NCI-H345 treated with DMSO at 0.1 percent for 48 hours (cell line): ENCODE measurements around the gene ATXN10.
A peak's percentile ranks its signal among the peaks of the same experiment; 100 is the strongest.
"Not testable (repeated sequence)": the region's sequence is repeated elsewhere in the genome, so short reads cannot be mapped to it uniquely, and the experiment has no call there.

Experiments
- DNase-seq: peaks from one replicate; lab custom pipeline; 2025; ENCODE audit not compliant: unreplicated experiment; lab: John Stamatoyannopoulos, UW

ATXN10 gene

GRCh38 chr22:45671783-45672563, at the start of gene ATXN10:
TSS of gene ATXN10 (plus strand) at chr22:45671834. CDS start at chr22:45672064, 230 bp downstream.
- peak; percentile 60 for DNase-seq

DNA sequence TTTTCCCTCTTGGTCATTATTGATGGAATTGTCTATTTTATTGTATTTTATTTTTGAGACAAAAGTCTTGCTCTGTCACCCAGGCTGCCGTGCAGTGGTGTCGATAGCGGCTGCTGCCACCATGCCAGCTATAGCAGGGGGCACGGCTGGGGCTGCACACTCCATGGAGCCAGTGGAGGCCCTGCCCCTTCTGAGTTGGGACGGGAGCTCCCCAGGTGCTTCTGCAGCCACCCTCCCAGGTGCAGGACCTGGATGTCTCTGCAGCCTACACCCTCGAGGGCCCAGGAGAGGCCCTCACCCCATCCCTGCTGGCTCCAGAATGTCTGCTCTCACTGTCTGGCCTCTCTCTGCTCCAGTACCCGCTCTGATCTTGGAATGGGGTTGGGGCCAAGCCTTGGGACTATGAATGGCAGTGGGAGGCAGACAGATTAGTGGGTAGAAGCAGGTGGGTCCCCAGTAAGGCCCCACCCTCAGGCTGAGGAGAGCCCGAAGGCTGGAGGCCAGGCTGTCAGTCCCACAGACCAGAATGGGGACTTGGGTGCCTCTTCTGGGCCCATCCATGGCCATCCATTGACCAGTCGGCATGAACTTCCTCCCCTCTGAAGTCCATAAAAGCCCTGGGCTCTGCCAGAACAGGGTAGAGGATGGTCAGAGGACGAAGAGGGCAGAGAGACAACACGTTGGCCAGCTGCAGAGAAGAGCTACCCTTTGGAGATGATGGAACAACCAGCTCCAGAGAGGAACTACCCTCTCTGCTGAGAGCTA, 49.6 kb upstream of the ATXN10 start:
- no peak for DNase-seq

GRCh38 chr22:45623464-45624145, 48.0 kb upstream of the ATXN10 start:
- DNase-seq, result not testable (repeated sequence)

GRCh38 chr22:45626198-45626651, 45.4 kb upstream of the ATXN10 start:
- DNase-seq, result no peak

DNA sequence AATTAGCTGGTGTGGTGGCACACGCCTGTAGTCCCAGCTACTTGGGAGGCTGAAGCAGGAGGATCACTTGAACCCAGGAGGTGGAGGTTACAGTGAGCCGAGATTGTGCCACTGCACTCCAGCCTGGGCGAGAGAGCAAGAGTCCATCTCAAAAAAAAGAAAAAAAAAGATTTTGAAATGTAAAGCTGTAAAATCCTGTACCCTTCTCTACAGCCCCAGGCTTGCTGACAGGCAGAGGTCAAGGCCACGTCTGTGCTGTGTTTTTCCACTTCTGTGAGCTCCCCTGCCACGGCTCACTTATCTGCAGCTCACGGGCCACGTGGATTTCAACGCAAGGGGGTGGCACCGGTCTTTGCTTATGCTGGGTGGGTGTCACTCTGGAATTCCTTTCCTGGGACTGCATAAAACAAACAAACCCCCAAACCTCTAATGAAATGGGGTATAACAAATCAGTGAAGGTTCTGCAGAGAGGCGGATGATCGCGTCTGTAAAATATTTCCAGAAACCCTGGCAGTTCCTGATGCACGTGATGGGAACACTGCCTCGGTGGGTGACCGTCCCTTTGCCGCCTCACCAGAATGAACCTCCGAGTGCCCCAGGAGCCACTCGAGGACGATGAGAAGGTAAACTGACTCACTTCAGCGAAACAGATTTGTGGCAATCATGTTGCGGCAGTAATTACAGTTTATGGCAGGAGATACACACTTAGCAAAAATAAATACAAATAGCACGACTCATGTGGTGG, 44.0 kb upstream of the ATXN10 start:
- DNase-seq, result peak; percentile 34

- DNase-seq, result no peak
These were observed 43.1 kb upstream of the ATXN10 start for GRCh38 chr22:45628515-45628914.

DNA sequence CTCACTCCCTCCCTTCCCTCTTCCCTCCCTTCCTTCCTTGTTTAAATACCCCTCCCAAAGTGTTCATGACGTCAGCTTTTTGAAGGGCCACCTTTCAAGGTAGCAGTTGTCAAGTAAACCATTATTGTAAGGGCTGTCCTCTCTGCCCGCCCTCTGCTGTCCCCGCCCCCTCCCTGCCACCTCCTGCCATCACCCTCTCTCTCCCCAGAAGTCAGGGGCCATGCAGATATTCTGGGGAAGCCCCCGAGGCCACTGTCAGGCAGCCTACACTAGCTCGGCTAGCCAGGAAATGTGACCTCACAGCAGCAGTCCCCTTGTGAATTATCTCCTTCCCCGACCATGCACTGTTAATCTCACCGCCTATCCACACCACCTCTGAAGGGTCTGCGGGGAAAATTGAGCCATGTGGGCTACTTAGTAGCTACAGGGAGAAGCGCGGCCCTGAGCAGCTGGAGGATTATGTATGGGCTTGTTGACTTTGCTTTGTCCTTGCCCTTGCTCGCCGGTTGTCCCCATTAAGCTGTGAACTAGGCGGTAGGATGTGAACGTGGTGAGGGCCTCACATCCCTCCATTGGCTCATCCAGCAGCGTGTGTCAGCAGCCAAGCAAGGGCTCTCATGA, 42.1 kb upstream of the ATXN10 start:
- DNase-seq, result peak; percentile 3

DNA sequence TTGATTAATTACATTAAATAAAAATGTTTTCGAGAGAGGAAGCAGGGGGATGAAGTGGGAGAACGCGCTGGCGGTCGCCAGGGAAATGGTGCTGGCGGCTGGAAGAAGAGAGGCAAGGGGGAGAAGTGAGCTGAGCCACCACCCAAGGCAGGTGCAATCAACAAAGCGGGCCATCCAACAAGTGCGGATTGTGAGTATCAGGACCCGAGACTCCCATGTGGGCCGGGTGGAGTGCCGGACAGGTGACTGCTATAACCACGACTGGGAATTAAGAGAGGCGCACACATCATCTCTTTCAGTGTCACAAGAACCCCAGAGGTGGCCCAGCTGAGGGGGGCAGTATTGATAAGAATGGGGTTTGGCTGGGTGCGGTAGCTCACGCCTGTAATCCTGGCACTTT, 41.2 kb upstream of the ATXN10 start:
- no peak for DNase-seq

- no peak for DNase-seq
These were observed 40.3 kb upstream of the ATXN10 start for GRCh38 chr22:45631140-45631840.

- DNase-seq, result no peak
These were observed 39.8 kb upstream of the ATXN10 start for GRCh38 chr22:45631841-45632238.

DNA sequence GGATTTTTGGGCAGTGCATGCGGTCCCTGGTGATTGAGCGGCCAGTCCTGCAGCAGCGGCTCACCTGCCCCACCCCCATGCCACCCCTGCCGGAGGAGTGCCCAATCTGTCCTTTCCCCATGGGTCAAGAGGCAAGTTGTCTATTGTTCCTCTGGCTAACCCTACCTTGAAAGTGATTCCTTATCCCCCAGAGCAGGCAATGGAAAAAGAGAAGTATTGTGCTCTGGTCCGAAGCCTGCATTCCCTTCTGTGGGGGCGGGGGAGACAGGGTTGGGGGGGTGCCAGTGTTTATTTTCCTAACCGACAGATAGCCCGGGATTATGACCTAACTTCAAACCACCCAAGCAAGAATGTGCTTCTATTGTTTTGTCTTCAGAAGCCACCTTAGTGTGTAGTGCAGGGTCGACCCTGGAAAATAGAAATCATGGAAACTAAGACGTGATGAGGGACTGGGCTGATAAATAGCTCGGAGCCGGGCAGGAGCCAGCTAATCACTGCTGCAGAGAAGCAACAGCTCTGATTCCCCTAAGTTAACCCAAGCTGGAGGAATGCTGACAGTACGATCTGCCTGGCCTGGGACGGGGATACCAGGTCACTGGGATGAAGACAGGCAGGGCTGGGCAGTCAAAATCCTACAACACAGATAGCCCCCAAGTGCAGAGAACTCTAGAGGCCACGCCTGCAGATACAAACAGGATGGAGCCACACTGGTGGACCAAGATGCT, 38.7 kb upstream of the ATXN10 start:
- DNase-seq, result no peak

DNA sequence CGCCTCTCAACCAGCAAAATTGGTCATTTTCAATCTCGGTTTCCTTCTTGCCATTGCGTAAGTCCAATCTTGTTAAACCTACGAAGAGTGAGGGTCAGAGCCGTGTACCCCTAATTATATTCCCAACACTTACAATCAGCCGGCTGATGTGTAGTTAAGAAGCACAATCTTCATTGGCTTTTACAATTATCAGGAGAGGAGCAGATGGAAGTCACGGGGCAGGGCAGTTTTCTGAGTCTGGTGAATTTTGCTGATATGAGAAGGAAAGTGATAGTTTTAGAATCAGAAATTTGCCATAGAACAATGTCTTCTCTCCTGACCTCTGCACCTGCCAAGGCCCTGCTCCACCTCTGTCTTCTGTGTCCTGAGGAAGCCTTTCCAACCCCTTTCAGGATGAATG, 35.0 kb upstream of the ATXN10 start:
- no peak for DNase-seq

GRCh38 chr22:45638197-45638596, 33.4 kb upstream of the ATXN10 start:
- no peak for DNase-seq

DNA sequence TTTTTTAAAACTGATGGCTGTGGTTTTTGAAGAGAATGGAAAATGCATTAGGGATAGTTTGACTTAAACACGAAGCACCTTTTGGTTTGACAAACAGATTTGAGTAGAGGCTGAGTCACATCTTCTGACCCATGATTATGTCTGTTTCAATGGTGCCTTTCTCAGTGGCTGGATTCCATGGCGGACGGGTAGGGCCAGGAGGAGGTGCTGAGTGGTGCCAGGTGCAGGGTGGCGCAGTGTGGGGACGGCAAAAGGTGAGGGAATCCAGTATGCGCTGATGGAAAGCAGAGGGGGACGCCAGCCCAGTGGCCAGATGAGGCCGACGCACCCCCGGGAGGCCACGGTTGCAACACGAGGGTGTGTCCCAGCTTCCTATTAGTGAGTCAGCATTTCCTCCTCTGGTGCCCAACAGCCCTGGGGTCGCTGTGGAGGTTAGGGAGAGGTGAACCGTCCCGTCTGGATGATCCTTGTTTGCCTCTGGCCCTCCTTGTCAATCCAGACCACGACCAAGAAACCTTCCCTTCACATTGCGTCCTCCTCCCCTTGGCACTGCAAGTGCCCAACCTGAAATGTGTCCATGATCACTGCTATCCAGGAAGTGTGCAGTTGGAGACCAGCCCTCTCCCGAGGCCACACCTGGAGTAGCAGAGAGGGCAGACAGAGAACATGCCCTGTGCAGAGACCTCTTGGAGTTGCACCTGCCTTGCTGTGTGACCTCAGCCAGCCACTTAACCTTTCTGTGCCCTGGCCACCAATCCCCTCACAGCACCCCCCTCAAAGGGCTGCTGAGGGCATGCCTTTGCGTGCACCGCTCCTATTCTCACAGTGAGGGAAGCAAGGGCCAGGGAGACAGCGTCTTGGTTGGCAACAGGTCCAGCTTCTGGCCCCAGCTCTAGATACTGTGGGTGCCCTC, 32.5 kb upstream of the ATXN10 start:
- no peak for DNase-seq

DNA sequence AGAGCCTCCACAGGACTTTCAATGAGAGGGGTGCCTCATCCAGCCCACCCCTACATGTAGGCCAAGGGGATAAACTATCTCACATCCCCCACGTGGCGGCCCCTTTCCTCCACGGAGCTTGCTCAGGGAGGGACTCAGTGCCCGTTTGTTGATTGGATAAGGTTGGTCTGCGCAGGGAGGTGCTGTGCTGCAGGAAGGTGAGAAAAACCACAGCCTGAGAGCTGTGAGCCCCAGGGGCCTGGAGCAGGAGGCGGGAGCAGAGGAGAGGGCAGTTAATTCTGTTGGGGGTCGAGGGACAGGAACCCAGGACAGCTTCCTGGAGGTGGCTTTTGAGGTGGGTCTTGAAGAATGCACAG, 31.9 kb upstream of the ATXN10 start:
- DNase-seq, result no peak

- DNase-seq, result no peak
These were observed 31.2 kb upstream of the ATXN10 start for GRCh38 chr22:45640291-45640940.

DNA sequence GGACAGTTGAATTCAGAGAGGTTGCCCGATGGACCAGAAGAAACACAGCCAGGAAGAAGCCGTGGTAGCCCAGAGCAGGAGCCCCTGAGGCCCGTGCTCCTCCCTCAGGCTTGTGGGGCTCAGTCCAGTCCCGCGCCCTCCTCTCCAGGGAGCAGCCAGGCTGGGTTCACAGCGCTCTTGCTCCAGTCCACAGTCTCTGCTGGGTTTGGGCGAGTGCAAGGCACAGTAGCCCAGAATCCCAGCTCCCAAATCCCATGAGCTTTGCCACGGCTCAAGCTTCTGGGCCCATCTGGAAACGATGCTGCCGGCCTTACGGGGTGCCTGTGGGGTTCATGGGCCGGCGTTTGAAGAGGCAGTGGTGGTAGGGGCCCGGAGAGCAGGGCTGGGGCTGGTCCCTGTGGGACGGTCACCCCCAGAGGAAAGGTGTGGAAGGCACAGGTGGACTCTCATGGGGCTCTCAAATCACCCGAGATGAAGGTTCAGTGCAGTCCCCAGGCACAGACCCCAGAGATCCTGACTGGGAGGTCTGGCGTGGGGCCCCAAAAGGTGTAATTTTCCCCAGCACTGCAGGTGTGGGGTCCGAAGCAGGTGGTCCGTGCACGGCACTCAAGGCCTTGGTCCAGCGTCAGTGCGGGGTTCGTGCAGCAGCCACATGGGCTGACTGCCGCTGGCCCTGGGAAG, 30.6 kb upstream of the ATXN10 start:
- DNase-seq, result no peak
